ENCODE data around the gene PRSS48.

DNA sequence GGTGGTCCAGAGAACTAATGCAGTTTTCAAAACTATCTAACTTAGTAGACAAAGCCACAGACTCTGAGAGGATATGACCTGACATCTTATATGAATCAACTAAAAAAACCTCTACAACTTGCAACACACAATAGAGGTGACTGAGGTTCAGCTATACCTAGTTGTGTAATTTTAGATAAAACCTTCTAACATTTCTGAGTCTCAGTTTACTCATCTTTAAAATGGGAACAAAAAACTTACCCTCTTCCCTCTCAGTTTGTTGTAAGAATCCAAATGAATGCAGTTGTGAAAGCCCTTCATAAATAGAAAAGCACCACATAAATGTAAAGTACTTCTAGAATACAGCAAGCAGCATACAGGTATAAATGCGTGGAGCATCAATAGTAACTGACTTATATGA lies 42.5 kb downstream of the PRSS48 start:
- TF ChIP-seq, protein P1, sequence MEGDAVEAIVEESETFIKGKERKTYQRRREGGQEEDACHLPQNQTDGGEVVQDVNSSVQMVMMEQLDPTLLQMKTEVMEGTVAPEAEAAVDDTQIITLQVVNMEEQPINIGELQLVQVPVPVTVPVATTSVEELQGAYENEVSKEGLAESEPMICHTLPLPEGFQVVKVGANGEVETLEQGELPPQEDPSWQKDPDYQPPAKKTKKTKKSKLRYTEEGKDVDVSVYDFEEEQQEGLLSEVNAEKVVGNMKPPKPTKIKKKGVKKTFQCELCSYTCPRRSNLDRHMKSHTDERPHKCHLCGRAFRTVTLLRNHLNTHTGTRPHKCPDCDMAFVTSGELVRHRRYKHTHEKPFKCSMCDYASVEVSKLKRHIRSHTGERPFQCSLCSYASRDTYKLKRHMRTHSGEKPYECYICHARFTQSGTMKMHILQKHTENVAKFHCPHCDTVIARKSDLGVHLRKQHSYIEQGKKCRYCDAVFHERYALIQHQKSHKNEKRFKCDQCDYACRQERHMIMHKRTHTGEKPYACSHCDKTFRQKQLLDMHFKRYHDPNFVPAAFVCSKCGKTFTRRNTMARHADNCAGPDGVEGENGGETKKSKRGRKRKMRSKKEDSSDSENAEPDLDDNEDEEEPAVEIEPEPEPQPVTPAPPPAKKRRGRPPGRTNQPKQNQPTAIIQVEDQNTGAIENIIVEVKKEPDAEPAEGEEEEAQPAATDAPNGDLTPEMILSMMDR (IDR thresholded peaks at IDR 0.05; ENCODE audit: low read length) = no peak
- no peak for TF ChIP-seq EZH2 (optimal IDR thresholded peaks at IDR 0.05; ENCODE audit: low read depth, low read length)

Measured in MM.1S (cell line).